K562 (cell line): ENCODE data around the gene ALB. TPM values are rescaled to one million over a fixed set of nuclear protein-coding genes. Genes with fewer than 3 reads are reported as not detected.

Experiments used
- C11orf30 ChIP-seq: fragments of 450-650 bp; IDR thresholded peaks from 2 replicates; pipeline ENCODE4 v1.6.1; 2016; ENCODE audit warnings: low read depth, mild to moderate bottlenecking
- CEBPG ChIP-seq, 3 experiments: fragments of 200-800 bp in 1 of 3; sonication (Bioruptor generic) in 1 of 3; sonication (generic) in 1 of 3; formaldehyde crosslinking in 1 of 3; IDR thresholded peaks in 2 of 3; conservative IDR thresholded peaks in 1 of 3; 2 replicates each; pipeline versions ENCODE4 v1.6.1 to v1.8.0; 2016 to 2022; ENCODE audit warnings: missing compliant biosample characterization in 2 of 3, missing genetic modification characterization in 2 of 3, mild to moderate bottlenecking in 1 of 3, missing genetic modification reagents in 1 of 3
- COPS2 ChIP-seq: fragments of 450-650 bp; conservative IDR thresholded peaks from 2 replicates; pipeline ENCODE4 v1.6.1; 2016; ENCODE audit warnings: mild to moderate bottlenecking, moderate library complexity
- E2F3 ChIP-seq: fragments of 250-450 bp; sonication (Bioruptor Pico); IDR thresholded peaks from 2 replicates; pipeline ENCODE4 v1.4.0; 2020; ENCODE audit warnings: mild to moderate bottlenecking
- ERF ChIP-seq: fragments of 450-650 bp; formaldehyde crosslinking; IDR thresholded peaks from 2 replicates; pipeline ENCODE4 v1.4.0; 2020; ENCODE audit warnings: mild to moderate bottlenecking, mixed read lengths
- ID3 ChIP-seq, 2 experiments: fragments of 250-450 bp in 1 of 2; fragments of 450-650 bp in 1 of 2; sonication (Bioruptor Pico) in 1 of 2; IDR thresholded peaks; 2 replicates each; pipeline versions ENCODE4 v1.6.1 to v1.8.0; 2016 to 2021; ENCODE audit warnings: mild to moderate bottlenecking in 2 of 2, moderate library complexity in 2 of 2, missing compliant biosample characterization in 1 of 2, missing genetic modification characterization in 1 of 2
- MED1 ChIP-seq: sonication (generic); formaldehyde crosslinking; IDR thresholded peaks from 2 replicates; pipeline ENCODE4 v1.8.1; 2023; ENCODE audit warnings: missing genetic modification reagents, borderline replicate concordance
- NEUROD1 ChIP-seq: fragments of 150-350 bp; IDR thresholded peaks from 2 replicates; pipeline ENCODE4 v1.6.1; 2014; ENCODE audit warnings: borderline replicate concordance, low read length, low read depth; ENCODE audit not compliant: partially characterized antibody
- NFYB ChIP-seq: IDR thresholded peaks from 2 replicates; pipeline ENCODE4 v1.6.1; 2011; ENCODE audit warnings: mild to moderate bottlenecking, moderate library complexity; ENCODE audit not compliant: insufficient read length; ENCODE audit errors: extremely low read depth
- TOE1 ChIP-seq, 2 experiments: fragments of 450-650 bp in 1 of 2; sonication (generic) in 1 of 2; formaldehyde crosslinking in 1 of 2; IDR thresholded peaks; 2 replicates each; pipeline versions ENCODE4 v1.7.1 to v1.8.0; 2016 to 2022; ENCODE audit warnings: borderline replicate concordance in 2 of 2, mild to moderate bottlenecking in 2 of 2, antibody characterized with exemption in 1 of 2, inconsistent platforms in 1 of 2, low read depth in 1 of 2, missing genetic modification reagents in 1 of 2, moderate library complexity in 1 of 2
- ZNF398 ChIP-seq: fragments of 250-450 bp; sonication (Bioruptor Pico); IDR thresholded peaks from 2 replicates; pipeline ENCODE4 v1.8.0; 2021; ENCODE audit warnings: moderate library complexity, mild to moderate bottlenecking, inconsistent platforms
- polyA plus RNA-seq, 8 experiments: library from polyadenylated mRNA; depleted of rRNA in 4 of 8; stranded (reverse) in 5 of 8; unstranded in 3 of 8; fragments of >200 nt; fragmentation: Nextera tagmentation in 2 of 8; fragmentation: Illumina TruSeq in 1 of 8; extraction: Ambion mirVana in 2 of 8; extraction: Trizol in 1 of 8; gene quantifications; 2 replicates each; pipeline versions ENCODE4 v1.2.1 to v1.2.3, GENCODE V29; 2011 to 2014; ENCODE audit warnings: inconsistent platforms in 1 of 8, missing spikeins in 1 of 8
- total RNA-seq, 7 experiments: library from RNA; depleted of rRNA in 6 of 7; stranded (reverse); fragments of >200 nt in 6 of 7; fragmentation: Illumina TruSeq in 2 of 7; extraction: Trizol in 2 of 7; gene quantifications; 2 replicates each; pipeline versions ENCODE4 v1.2.1 to v1.2.3, GENCODE V29; 2011 to 2021; ENCODE audit warnings: low replicate concordance in 1 of 7

Gene ALB
- total and polyA plus RNA-seq, 9 of the 15 experiments (the other 6 are each of a cell fraction or from before 2014, with no cell fraction given), result 0.04 to 18.5 (median 0.20) TPM; not detected in 2

GRCh38 chr4:73422458-73422752 is 18.3 kb downstream of the ALB start (continued):
- TF ChIP-seq C11orf30 (no peak), ERF (no peak), NEUROD1 (no peak), NFYB (no peak), MED1 (CRISPR knock-in tag) (no peak), CEBPG (CRISPR knock-in tag; IDR thresholded peaks at IDR 0.05) (no peak), CEBPG (tag; conservative IDR thresholded peaks at IDR 0.05 in 1 of 2, IDR thresholded peaks at IDR 0.05 in 1 of 2) (no peak), TOE1 (IDR thresholded peaks at IDR 0.05; ENCODE audit: borderline replicate concordance) (no peak), TOE1 (CRISPR knock-in tag; IDR thresholded peaks at IDR 0.05; ENCODE audit: borderline replicate concordance, low read depth) (no peak), COPS2 (no peak), ID3 (CRISPR knock-in tag; IDR thresholded peaks at IDR 0.05) (no peak), ID3 (tag; IDR thresholded peaks at IDR 0.05) (no peak), E2F3 (CRISPR knock-in tag) (no peak), ZNF398 (CRISPR knock-in tag) (no peak)
